MCF 10A (cell line): ENCODE measurements around the gene MYO9A. TPM values are rescaled to one million over a fixed set of nuclear protein-coding genes. Genes with fewer than 3 reads are reported as not detected.

Source experiments
- BruUV-seq: library from RNA; stranded (reverse); fragments of 400-500 nt; replicated peaks from 2 replicates; lab custom pipeline; 2021; lab: Mats Ljungman, UMichigan
- CTCF ChIA-PET: fragments of 300-600 bp; sonication (Branson Sonifier 250); formaldehyde crosslinking; extraction: SDS; loops from one replicate; lab custom pipeline; 2021; ENCODE audit warnings: antibody characterized with exemption, inconsistent platforms; lab: Yijun Ruan, JAX
- POLR2A ChIA-PET: fragments of 300-600, 350-650 bp; sonication (Branson Sonifier 250); formaldehyde crosslinking; extraction: SDS; loops from one replicate; lab custom pipeline; 2020; ENCODE audit warnings: antibody characterized with exemption, inconsistent platforms; lab: Yijun Ruan, JAX
- DNase-seq: peaks from one replicate; pipeline ENCODE4 v3.0.0-alpha.2; 2018; ENCODE audit not compliant: unreplicated experiment
- H3K27ac Mint-ChIP-seq: one replicate; pipeline ENCODE4 v1.8.0; 2022; ENCODE audit warnings: mild to moderate bottlenecking, low read depth, mixed read lengths; ENCODE audit not compliant: unreplicated experiment
- H3K27me3 Mint-ChIP-seq: one replicate; pipeline ENCODE4 v1.8.0; 2022; ENCODE audit warnings: mixed read lengths; ENCODE audit not compliant: insufficient read depth, unreplicated experiment
- H3K36me3 Mint-ChIP-seq: one replicate; pipeline ENCODE4 v1.8.0; 2022; ENCODE audit warnings: mild to moderate bottlenecking, moderate library complexity, mixed read lengths; ENCODE audit not compliant: insufficient read depth, unreplicated experiment
- H3K4me1 Mint-ChIP-seq: one replicate; pipeline ENCODE4 v1.8.0; 2022; ENCODE audit warnings: mixed read lengths; ENCODE audit not compliant: insufficient read depth, unreplicated experiment
- H3K4me3 Mint-ChIP-seq: one replicate; pipeline ENCODE4 v1.8.0; 2022; ENCODE audit warnings: mild to moderate bottlenecking, moderate library complexity, mixed read lengths; ENCODE audit not compliant: unreplicated experiment
- H3K9me3 Mint-ChIP-seq: one replicate; pipeline ENCODE4 v1.8.0; 2022; ENCODE audit warnings: mixed read lengths; ENCODE audit not compliant: unreplicated experiment
- CTCF ChIP-seq: fragments of 200-600 bp; IDR thresholded peaks from one replicate; pipeline ENCODE4 v1.8.0; 2022; ENCODE audit warnings: antibody characterized with exemption, mild to moderate bottlenecking; ENCODE audit not compliant: unreplicated experiment
- intact Hi-C: fragments of 100-400 bp; cut with micrococcal nuclease; formaldehyde crosslinking; loops from 2 replicates; pipeline ENCODE4 v1.14.1; 2022
- total RNA-seq: library from RNA; stranded (reverse); gene quantifications from 2 replicates; pipeline ENCODE4 v1.2.3, GENCODE V29; 2022

The MYO9A gene
- total RNA-seq, 1 experiment from 2014 or later = 40.8 TPM

- POLR2A ChIA-PET = no interaction called here
- Mint-ChIP-seq H3K27me3 (no peaks in the 10 kb centered on the region), H3K36me3 (peaks cover 25% of the 10 kb centered on the region), H3K9me3 (no peaks in the 10 kb centered on the region), H3K4me1 (no peaks in the 10 kb centered on the region), H3K4me3 (no peak overlapping the region), H3K27ac (no peak overlapping the region)
- no TSS peak for BruUV-seq
- intact Hi-C loops = no loop called here
- TF ChIP-seq CTCF = no peak
- DNase-seq = no peak
- CTCF ChIA-PET = interaction anchor here (1.3 kb wide), 1 partner anchor 142 kb away, joined by 8 read pairs; no protein-coding TSS in a partner anchor
Measured at GRCh38 chr15:72013703-72014102, 104.2 kb downstream of the MYO9A start.

DNA sequence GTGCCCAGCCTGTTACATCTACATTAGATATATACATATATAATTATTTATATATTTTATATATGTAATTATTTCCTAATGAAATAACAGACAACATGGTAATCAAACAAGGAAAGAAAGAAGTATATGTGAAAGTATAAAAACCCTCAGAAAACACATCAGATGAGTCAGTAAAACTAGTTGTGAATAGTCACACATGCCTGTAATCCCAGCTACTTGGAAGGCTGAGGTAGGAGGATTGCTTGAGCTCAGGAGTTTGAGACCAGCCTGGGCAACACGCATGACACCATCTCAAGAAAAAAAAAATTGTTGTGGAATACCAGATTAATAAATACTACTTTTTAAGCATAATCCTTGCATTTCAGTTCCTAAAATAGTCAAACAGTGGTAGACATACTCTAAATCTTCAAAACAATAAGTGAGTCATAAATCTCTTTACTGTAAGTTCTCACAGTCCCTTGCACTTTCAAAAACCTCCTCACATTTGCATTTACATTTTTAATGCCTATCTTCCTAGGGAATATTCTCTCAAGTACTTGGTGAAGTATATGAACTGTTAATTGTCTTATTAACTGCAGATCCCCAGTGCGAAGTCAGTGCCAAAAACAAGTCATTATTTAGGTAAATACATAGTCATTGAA is 106.5 kb downstream of the MYO9A start:
- Mint-ChIP-seq H3K9me3 (no peaks in the 10 kb centered on the region), H3K4me3 (no peak overlapping the region), H3K27ac (no peak overlapping the region), H3K4me1 (no peaks in the 10 kb centered on the region), H3K27me3 (no peaks in the 10 kb centered on the region), H3K36me3 (peaks cover 35% of the 10 kb centered on the region)
- DNase-seq = no peak
- intact Hi-C loops = no loop called here
- ChIA-PET POLR2A (no interaction called here), CTCF (no interaction called here)
- no peak for TF ChIP-seq CTCF
- BruUV-seq = no TSS peak

DNA sequence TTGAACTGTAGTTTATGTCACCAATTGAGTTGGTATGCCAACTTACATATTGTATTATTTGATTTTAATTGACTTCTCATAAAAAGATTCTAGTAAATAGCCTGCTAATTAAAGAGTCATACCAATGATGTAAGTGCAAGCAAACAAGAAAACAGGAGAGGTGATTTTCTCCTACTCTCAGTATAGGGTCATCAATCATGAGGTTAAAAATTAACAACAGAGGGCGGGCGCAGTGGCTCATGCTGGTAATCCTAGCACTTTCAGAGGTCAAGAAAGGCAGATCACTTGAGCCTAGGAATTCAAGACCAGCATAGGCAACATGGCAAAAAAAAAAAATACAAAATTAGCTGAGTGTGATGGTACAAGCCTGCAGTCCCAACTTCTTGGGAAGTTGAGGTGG is 108.7 kb downstream of the MYO9A start:
- POLR2A ChIA-PET = interaction anchor here (1.2 kb wide), 1 partner anchor 111 kb away, joined by 4 read pairs; no protein-coding TSS in a partner anchor
- no peak for TF ChIP-seq CTCF
- CTCF ChIA-PET = no interaction called here
- Mint-ChIP-seq H3K9me3 (no peaks in the 10 kb centered on the region), H3K27me3 (no peaks in the 10 kb centered on the region), H3K4me3 (no peak overlapping the region), H3K4me1 (no peaks in the 10 kb centered on the region), H3K36me3 (peaks cover 26% of the 10 kb centered on the region), H3K27ac (peak overlapping the region; percentile 66)
- intact Hi-C loops = no loop called here
- no TSS peak for BruUV-seq
- DNase-seq = no peak

DNA sequence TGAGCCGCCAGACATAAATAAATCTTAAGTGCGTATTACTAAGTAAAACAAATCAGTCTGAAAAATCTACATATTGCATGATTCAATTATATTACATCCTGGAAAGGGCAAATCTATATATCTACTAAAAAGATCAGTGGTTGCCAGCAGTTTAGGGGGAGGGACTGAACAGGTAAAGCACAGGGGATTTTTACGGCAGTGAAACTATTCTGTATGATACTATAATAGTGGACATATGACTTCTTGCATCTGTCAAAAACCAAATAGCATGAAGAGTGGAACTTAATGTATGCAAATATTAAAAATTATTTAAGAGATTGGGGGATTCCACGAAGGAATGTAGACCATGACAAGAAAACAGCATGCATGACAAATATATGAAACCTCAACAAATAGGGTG is 111.6 kb downstream of the MYO9A start:
- Mint-ChIP-seq H3K27me3 (no peaks in the 10 kb centered on the region), H3K4me1 (no peaks in the 10 kb centered on the region), H3K36me3 (peaks cover 26% of the 10 kb centered on the region), H3K4me3 (no peak overlapping the region), H3K27ac (no peak overlapping the region), H3K9me3 (no peaks in the 10 kb centered on the region)
- no peak for DNase-seq
- intact Hi-C loops = no loop called here
- TF ChIP-seq CTCF = no peak
- POLR2A ChIA-PET = no interaction called here
- BruUV-seq = no TSS peak
- CTCF ChIA-PET = no interaction called here
